ENCODE measurements around the gene PMPCA. TPM values are rescaled to one million over a fixed set of nuclear protein-coding genes. Genes with fewer than 3 reads are reported as not detected.

The PMPCA gene
- total RNA-seq, 4 donors from 2014 or later = 35.9 to 63.1 (median 42.7) TPM

GRCh38 chr9:136431782-136432350 lies 21.4 kb downstream of the PMPCA start:
- in situ Hi-C loops (cut with MboI; ENCODE audit: low sequenced_read_pairs in 4 of 4) = no loop called here
- no peaks in the 10 kb centered on the region for H3K27me3 ChIP-seq
- intact Hi-C loops (cut with DNase I; ENCODE audit: low total_unique reads) = no loop called here
- TF ChIP-seq CTCF (IDR thresholded peaks at IDR 0.05 in 4 of 5, conservative IDR thresholded peaks at IDR 0.05 in 1 of 5) (no peak), POLR2A (IDR thresholded peaks at IDR 0.05) (no peak)
- no peaks in the 10 kb centered on the region for H3K9me3 ChIP-seq
- peaks cover under 1 to 5% of the 10 kb centered on the region in 2 donors for H3K4me1 ChIP-seq
- H3K36me3 ChIP-seq = peaks cover 0 to 39% of the 10 kb centered on the region in 2 donors
- no peak overlapping the region for H3K4me3 ChIP-seq
- ATAC-seq (no peak), DNase-seq (no peak)
- H3K27ac ChIP-seq = no peak overlapping the region

DNA sequence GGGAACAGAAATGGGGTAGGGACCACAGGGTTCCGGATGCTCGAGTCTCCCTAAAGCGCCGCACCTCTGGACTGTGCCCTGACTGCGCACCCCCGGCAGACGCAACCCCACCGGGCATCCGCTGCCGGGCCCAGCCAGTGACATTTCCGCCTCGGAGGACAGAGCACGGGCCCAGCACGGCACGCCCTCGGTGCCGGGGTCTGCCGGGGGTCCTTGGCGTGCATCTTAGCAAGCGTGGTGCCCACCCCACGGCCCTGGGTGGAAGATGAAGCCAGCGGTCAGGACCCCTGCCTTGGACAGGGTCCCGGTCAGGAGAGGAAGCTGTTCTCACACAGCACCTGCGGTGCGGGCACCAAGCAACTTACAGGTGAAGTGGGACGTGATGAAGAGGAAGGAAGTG lies 22.1 kb downstream of the PMPCA start:
- ATAC-seq (no peak), DNase-seq (no peak)
- TF ChIP-seq CTCF (IDR thresholded peaks at IDR 0.05 in 4 of 5, conservative IDR thresholded peaks at IDR 0.05 in 1 of 5) (no peak), POLR2A (IDR thresholded peaks at IDR 0.05) (no peak)
- Histone ChIP-seq H3K4me1 (peaks cover 8 to 12% of the 10 kb centered on the region in 2 donors), H3K27ac (no peak overlapping the region), H3K36me3 (peaks cover 0 to 39% of the 10 kb centered on the region in 2 donors), H3K4me3 (no peak overlapping the region), H3K27me3 (no peaks in the 10 kb centered on the region), H3K9me3 (no peaks in the 10 kb centered on the region)
- intact Hi-C loops (cut with DNase I; ENCODE audit: low total_unique reads) (no loop called here), in situ Hi-C loops (cut with MboI; ENCODE audit: low sequenced_read_pairs in 4 of 4) (no loop called here)

DNA sequence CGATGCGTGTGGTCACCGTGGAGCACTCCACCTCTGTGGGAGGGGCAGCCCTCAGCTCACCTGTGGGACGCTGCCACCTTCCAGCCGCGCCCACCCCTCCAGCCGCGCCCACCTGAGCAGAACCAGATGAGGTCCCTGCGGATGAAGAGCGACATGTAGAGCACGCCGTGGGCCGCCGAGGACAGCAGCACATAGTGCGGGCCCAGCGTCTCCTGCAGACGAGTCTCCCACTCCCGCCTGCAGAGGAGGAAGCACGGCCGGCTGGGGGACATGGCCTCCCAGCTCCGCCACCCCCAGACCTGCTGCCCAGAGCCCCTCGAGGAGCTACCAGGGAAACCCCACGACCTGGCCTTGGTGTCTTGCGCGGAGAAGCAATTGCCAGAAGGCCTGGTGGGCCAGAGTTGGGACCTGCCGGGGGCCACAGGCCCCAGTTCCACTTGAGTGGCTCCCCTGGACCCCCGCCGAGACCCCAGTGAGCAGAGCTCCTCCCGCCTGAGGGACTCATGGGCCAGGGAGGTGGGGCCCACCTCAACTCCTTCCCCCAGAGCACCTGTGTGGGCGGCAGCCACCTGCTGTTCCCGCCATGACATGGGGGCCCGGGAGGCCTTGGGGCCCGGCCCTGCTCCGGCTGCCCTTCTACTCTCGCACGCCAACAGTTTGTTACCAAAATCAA lies 22.7 kb downstream of the PMPCA start:
- Histone ChIP-seq H3K4me1 (peaks cover 14 to 18% of the 10 kb centered on the region in 2 donors), H3K9me3 (no peaks in the 10 kb centered on the region), H3K4me3 (no peak overlapping the region), H3K27ac (no peak overlapping the region), H3K36me3 (peaks cover 0 to 35% of the 10 kb centered on the region in 2 donors), H3K27me3 (no peaks in the 10 kb centered on the region)
- TF ChIP-seq CTCF (IDR thresholded peaks at IDR 0.05 in 4 of 5, conservative IDR thresholded peaks at IDR 0.05 in 1 of 5) (no peak), POLR2A (IDR thresholded peaks at IDR 0.05) (no peak)
- intact Hi-C loops (cut with DNase I; ENCODE audit: low total_unique reads) (no loop called here), in situ Hi-C loops (cut with MboI; ENCODE audit: low sequenced_read_pairs in 4 of 4) (no loop called here)
- ATAC-seq = no peak
- DNase-seq = no peak

- DNase-seq = no peak
- Histone ChIP-seq H3K4me1 (peaks cover 18 to 22% of the 10 kb centered on the region in 2 donors), H3K36me3 (peaks cover 0 to 27% of the 10 kb centered on the region in 2 donors), H3K27me3 (no peaks in the 10 kb centered on the region), H3K4me3 (no peak overlapping the region), H3K9me3 (no peaks in the 10 kb centered on the region), H3K27ac (no peak overlapping the region)
- in situ Hi-C loops (cut with MboI; ENCODE audit: low sequenced_read_pairs in 4 of 4) (no loop called here), intact Hi-C loops (cut with DNase I; ENCODE audit: low total_unique reads) (no loop called here)
- no peak for TF ChIP-seq POLR2A (IDR thresholded peaks at IDR 0.05)
- TF ChIP-seq CTCF (IDR thresholded peaks at IDR 0.05 in 4 of 5, conservative IDR thresholded peaks at IDR 0.05 in 1 of 5) = no peak
- ATAC-seq = no peak
These were observed 23.6 kb downstream of the PMPCA start for GRCh38 chr9:136433849-136434579.

Data from gastrocnemius medialis (tissue), 4 donors.